DOHH2 (cell line): ENCODE measurements around the gene APLP1.

Source experiments
- H3F3A ChIP-seq: fragments of 200-600 bp; sonication (generic), shearing (Covaris generic); 2 replicates; pipeline ENCODE4 v1.6.0; 2016; ENCODE audit warnings: antibody characterized with exemption, mild to moderate bottlenecking; ENCODE audit not compliant: control insufficient read depth, insufficient read depth
- H3K27ac ChIP-seq: fragments of 200-600 bp; sonication (generic); 2 replicates; pipeline ENCODE4 v1.5.1; 2014; ENCODE audit warnings: low read depth, mild to moderate bottlenecking, low read length, moderate library complexity
- H3K27me3 ChIP-seq: fragments of 200-600 bp; sonication (generic); 2 replicates; pipeline ENCODE4 v1.6.1; 2014; ENCODE audit warnings: mild to moderate bottlenecking, low read length, mixed read lengths; ENCODE audit not compliant: control insufficient read depth
- H3K36me3 ChIP-seq: fragments of 200-600 bp; sonication (generic); 2 replicates; pipeline ENCODE4 v1.6.1; 2014; ENCODE audit warnings: mild to moderate bottlenecking, low read length, moderate library complexity, mixed read lengths; ENCODE audit not compliant: control insufficient read depth
- H3K4me1 ChIP-seq: fragments of 200-600 bp; sonication (generic); 2 replicates; pipeline ENCODE4 v1.6.1; 2014; ENCODE audit warnings: mild to moderate bottlenecking, low read length, mixed read lengths; ENCODE audit not compliant: control insufficient read depth
- H3K4me2 ChIP-seq: fragments of 200-600 bp; sonication (generic); 2 replicates; pipeline ENCODE4 v1.6.0; 2014; ENCODE audit warnings: mild to moderate bottlenecking, low read length, moderate library complexity
- H3K4me3 ChIP-seq: fragments of 200-600 bp; sonication (generic); 2 replicates; pipeline ENCODE4 v1.5.1; 2014; ENCODE audit warnings: mild to moderate bottlenecking, low read length, mixed read lengths
- H3K79me2 ChIP-seq: fragments of 200-600 bp; sonication (generic); 2 replicates; pipeline ENCODE4 v1.6.1; 2014; ENCODE audit warnings: mild to moderate bottlenecking, low read length, mixed read lengths; ENCODE audit not compliant: control insufficient read depth
- H3K9me2 ChIP-seq: fragments of 200-600 bp; sonication (generic); replicated peaks from 2 replicates; pipeline ENCODE4 v1.6.1; 2014; ENCODE audit warnings: mild to moderate bottlenecking, low read length, mixed read lengths; ENCODE audit not compliant: control insufficient read depth
- H3K9me3 ChIP-seq: fragments of 200-600 bp; sonication (generic); 2 replicates; pipeline ENCODE4 v1.6.1; 2014; ENCODE audit warnings: antibody characterized with exemption, low read length, mixed read lengths; ENCODE audit not compliant: control insufficient read depth, insufficient read depth
- H4K20me1 ChIP-seq: fragments of 200-600 bp; sonication (generic); 2 replicates; pipeline ENCODE4 v1.6.0; 2014; ENCODE audit warnings: low read depth, mild to moderate bottlenecking, antibody characterized with exemption, low read length, moderate library complexity; ENCODE audit not compliant: control insufficient read depth, insufficient read depth
- EZH2phosphoT487 ChIP-seq: fragments of 200-600 bp; sonication (generic); IDR thresholded peaks from 2 replicates; pipeline ENCODE4 v1.6.1; 2017; ENCODE audit warnings: borderline replicate concordance, mild to moderate bottlenecking, antibody characterized with exemption, low read length, moderate library complexity, mixed read lengths
- TF ChIP-seq, protein P1 (sequence below): fragments of 200-600 bp; sonication (generic); IDR thresholded peaks from one replicate; pipeline ENCODE4 v1.5.1; 2014; ENCODE audit warnings: antibody characterized with exemption, mild to moderate bottlenecking, low read depth, low read length; ENCODE audit not compliant: poor library complexity, severe bottlenecking

Gene APLP1

GRCh38 chr19:35853038-35853756 is 15.2 kb upstream of the APLP1 start:
- no peaks in the 10 kb centered on the region for H3K79me2 ChIP-seq
- H3K9me3 ChIP-seq, result no peaks in the 10 kb centered on the region
- no peak overlapping the region for H3K4me3 ChIP-seq
- no peak overlapping the region for H3K4me2 ChIP-seq
- no peaks in the 10 kb centered on the region for H3K9me2 ChIP-seq
- peaks cover 11% of the 10 kb centered on the region for H3K27me3 ChIP-seq
- TF ChIP-seq, protein P1, sequence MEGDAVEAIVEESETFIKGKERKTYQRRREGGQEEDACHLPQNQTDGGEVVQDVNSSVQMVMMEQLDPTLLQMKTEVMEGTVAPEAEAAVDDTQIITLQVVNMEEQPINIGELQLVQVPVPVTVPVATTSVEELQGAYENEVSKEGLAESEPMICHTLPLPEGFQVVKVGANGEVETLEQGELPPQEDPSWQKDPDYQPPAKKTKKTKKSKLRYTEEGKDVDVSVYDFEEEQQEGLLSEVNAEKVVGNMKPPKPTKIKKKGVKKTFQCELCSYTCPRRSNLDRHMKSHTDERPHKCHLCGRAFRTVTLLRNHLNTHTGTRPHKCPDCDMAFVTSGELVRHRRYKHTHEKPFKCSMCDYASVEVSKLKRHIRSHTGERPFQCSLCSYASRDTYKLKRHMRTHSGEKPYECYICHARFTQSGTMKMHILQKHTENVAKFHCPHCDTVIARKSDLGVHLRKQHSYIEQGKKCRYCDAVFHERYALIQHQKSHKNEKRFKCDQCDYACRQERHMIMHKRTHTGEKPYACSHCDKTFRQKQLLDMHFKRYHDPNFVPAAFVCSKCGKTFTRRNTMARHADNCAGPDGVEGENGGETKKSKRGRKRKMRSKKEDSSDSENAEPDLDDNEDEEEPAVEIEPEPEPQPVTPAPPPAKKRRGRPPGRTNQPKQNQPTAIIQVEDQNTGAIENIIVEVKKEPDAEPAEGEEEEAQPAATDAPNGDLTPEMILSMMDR, result no peak
- TF ChIP-seq EZH2phosphoT487, result no peak
- H3F3A ChIP-seq, result no peaks in the 10 kb centered on the region
- no peak overlapping the region for H3K27ac ChIP-seq
- H3K4me1 ChIP-seq, result peaks cover 20% of the 10 kb centered on the region
- no peaks in the 10 kb centered on the region for H4K20me1 ChIP-seq
- H3K36me3 ChIP-seq, result no peaks in the 10 kb centered on the region

GRCh38 chr19:35856546-35857149 is 11.7 kb upstream of the APLP1 start, which contains the start of gene KIRREL2:
Gene KIRREL2, plus strand, starts transcription at chr19:35856911. Its CDS starts 209 bp downstream, at chr19:35857120.
- H3F3A ChIP-seq, result no peaks in the 10 kb centered on the region
- H3K27me3 ChIP-seq, result peaks cover 11% of the 10 kb centered on the region
- TF ChIP-seq EZH2phosphoT487, result no peak
- TF ChIP-seq, protein P1, result no peak
- no peaks in the 10 kb centered on the region for H4K20me1 ChIP-seq
- H3K79me2 ChIP-seq, result no peaks in the 10 kb centered on the region
- peak within 1 kb of the TSS; percentile 22; the same call in 1 of the 2 replicates for H3K27ac ChIP-seq
- no peaks in the 10 kb centered on the region for H3K9me3 ChIP-seq
- H3K4me3 ChIP-seq, result peak within 1 kb of the TSS; percentile 84
- peak within 1 kb of the TSS; percentile 82 for H3K4me2 ChIP-seq
- no peaks in the 10 kb centered on the region for H3K9me2 ChIP-seq
- H3K36me3 ChIP-seq, result no peaks in the 10 kb centered on the region
- peaks cover 20% of the 10 kb centered on the region for H3K4me1 ChIP-seq

DNA sequence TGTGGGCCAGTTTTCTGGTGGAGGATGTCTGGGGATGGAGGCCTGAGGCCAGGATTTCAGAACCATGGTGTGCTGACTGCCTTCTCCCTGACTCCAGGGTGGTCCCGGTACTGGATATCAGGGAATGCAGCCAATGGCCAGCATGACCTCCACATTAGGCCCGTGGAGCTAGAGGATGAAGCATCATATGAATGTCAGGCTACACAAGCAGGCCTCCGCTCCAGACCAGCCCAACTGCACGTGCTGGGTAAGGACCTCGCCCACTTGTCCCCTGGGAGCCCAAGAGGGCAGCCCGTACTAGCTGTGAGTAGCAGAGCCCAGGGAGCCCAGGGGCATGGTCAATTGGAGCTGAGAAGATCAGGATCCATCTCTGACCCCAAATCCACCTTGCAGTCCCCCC is 10.1 kb upstream of the APLP1 start:
- Histone ChIP-seq H3K4me2 (no peak overlapping the region; the same call in 1 of the 2 replicates), H3K79me2 (no peaks in the 10 kb centered on the region), H3K9me2 (no peaks in the 10 kb centered on the region), H3K4me3 (no peak overlapping the region), H3K36me3 (no peaks in the 10 kb centered on the region), H3K9me3 (no peaks in the 10 kb centered on the region), H4K20me1 (no peaks in the 10 kb centered on the region), H3F3A (no peaks in the 10 kb centered on the region), H3K27me3 (peaks cover 11% of the 10 kb centered on the region), H3K4me1 (peaks cover 20% of the 10 kb centered on the region), H3K27ac (no peak overlapping the region)
- TF ChIP-seq, protein P1, result no peak
- no peak for TF ChIP-seq EZH2phosphoT487
